NOMO-1 treated with DMSO at 0.1 percent for 48 hours (cell line): ENCODE data around the gene STK33.

Experiments used
- DNase-seq: peaks from one replicate; lab custom pipeline; 2025; ENCODE audit not compliant: unreplicated experiment; lab: John Stamatoyannopoulos, UW

The STK33 gene

DNA sequence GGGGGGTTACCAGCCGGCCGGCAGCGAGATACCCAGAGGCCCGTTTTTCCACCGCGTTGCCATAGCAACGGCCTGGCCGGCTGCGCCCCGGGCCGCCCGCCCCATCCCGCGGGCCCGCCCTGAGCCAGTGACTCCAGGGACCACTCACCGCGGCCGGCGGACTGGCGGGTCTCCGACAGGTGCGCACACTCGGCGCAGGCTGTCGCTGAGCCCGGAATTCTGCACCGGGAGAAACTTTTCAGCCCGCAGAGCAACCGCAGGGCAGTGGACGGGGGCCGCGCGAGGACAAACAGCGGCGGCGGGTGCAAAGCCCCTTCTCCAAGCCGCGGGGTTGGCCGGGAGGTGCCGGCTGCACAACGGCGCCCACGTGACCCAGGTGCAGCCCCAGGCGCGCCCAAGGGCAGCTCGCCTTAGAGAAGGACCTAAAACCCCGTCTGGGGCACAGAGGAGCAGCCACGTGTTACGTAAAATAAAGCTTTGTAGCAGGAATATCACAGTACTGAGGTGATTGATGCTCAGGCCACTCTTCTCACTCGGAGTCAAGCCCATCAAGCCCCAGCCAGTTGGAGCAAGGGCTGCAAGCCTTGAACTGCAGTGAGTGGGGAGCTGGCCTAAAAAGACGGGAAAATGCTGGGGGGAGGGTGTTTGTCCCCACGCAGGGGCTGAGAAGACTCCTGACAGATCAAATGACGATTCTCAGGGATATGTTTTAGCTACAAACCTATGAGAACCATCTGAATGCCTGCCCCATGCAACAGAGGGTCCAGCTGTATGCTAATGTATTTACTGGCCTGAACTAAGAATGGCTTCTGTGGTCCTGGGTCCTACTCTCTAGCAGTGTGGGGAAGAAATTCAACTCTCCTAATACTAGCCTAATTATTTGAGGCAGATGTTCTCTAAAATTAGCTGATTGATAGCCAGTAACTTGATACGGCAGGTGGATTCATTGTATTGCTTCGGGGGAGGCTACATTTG lies at the start of gene STK33:
Gene STK33 (minus strand): TSS at position 294 of the 975 bp plus-strand sequence. CDS start 119,323 bp downstream, outside the sequence.
- peak; percentile 42 for DNase-seq

DNA sequence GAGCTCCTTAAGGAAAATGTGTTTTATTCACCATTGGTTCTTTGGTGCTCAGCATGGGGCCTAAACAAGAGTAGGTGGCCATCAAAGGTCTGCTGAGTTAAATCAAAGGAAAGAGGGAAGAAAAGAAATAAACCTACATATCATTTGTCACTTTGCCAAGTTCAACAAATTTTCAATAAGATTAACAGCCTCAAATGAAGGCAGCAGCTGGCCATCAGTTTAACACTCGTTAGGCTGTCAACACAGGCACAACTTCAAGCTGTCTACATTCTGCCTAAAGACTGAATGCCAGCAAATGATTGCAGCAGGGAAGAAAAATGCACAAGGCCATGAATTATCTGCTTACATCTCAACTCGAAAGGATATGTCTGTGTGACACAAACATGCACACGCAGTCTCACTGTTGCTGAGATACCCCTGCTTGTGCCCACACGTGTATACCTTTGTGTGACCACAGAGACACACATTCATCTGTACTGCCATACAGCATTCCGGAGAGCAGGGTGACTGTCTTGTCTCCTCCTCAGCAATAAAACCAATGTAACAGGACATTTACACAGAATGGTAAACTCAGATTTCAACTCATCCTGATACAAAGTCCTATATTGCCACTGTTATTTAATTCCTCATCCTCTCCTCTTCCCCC lies 48.3 kb upstream of the STK33 start:
- no peak for DNase-seq

DNA sequence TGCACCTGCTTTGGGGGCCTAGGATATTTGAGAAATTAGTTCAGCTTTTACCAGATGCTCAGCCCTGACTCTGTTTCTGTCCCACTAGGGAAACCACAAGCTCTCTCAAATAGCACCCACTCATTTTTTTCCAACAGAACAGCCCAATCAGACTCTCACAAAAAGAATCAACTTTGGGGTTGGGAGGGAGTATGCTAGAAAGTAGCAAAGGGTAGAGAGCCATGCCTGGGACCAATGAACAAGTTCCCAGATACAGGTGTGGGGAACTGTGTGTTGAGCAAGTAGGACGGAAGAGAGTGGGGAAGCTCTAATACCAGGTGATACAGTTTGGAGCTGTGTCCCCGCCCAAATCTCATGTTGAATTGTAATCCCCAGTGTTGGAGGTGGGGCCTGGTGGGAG lies 47.3 kb upstream of the STK33 start:
- no peak for DNase-seq

DNA sequence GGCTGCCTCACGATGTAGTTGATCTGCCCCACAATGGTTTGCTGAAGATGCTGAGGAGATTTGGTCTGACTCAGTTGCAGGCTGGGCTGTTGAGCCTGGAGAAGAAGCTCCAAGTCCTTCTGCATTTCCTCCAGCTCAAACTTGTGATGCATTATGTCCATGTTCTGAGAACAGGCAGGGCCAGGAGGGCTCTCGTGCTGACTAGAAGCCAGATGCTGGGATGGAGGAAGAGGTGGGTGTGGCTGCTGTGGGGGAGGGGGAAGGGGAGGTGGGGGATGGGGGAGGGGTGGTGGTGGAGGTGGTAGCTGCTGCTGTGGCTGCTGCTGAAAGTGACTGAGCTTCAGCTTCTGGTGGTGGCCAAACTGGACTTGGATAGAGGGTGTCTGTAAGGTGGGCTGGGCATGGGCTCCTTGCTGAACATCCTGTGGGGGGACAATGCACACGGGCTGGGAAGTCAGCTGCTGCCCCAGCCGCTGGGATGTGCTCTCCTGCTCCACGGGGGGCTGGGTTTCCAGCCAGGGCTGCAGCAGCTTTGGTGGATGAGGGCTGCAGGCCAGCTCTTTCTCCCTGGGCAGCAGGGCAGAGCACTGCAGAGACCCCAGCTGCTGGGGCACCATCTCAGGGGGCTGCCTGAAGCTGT lies 46.4 kb upstream of the STK33 start:
- no peak for DNase-seq

DNA sequence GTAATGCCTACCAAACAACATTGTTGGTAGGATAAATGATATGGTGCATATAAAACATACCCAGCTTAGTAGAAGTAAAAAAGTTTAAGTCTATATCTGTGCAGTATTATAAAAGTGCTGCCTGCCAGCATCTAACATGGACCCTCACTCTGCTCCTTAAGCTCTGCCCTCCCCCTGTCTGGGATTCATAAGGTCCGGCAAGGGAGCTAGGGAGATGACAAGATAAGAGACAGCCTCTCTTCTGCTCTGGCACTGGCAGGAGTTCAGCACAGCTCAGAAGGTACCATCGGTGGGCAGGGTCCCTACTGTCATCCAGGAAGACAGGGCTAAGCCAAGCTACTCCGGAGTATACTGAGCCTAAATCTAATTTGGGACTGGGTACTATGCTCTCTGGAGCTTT lies 45.6 kb upstream of the STK33 start:
- no peak for DNase-seq

DNA sequence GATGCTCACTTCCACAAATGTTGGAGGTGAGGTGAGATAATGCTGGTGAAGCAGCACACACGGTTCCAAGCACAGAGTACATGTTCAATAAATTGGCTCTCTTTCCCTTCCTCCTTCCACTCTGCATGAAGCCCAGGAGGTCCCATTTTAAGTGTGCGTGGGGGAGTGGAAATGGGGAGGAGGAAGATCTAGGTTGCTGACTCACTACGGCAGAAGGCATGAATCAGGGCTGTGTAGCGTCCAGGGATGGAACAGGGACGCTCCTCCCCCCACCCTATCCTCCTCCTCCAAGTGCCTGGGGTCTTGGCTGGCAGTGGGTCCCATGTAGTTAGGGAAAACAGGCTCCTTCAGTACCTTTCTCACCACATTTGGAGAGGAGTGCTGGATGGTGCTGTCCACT lies 44.3 kb upstream of the STK33 start:
- no peak for DNase-seq

DNA sequence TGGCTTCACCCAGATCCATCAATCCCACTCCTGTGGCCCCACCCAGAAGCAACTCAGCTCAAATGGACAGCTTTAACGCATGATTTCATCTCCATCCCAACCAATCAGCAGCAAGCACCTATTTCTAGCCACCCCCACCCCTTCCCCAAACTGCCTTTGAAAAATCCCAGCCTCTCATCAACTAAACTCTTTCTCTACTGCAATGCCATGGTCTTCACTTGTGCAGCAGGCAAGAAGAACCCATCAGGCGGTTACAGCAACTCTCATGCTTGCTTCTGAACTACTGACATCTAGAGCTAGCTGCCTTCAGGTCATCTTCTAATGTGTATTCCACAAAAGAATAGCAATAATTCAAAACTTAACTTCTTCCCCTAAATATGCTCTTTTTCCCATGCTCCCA lies 42.1 kb upstream of the STK33 start:
- no peak for DNase-seq

DNA sequence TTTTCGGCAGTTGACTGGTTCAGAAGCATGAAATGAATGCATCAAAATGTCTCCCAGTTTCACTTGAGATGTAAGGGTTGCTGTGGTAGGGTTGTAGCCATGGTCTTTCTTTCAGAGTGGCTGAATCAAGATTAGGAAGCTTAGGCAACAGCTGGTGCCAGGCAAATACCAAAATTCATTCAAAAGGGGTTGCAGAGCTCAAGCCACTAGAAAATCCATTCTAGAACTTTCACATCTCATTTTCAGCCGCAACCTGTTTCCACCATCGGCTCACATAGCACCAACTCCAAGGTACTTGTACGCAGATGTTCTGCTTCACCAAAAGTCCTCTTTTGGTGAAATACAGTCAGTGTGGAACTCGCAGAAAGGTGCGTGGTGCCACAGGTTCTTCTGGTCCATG lies 40.5 kb upstream of the STK33 start:
- DNase-seq = no peak

DNA sequence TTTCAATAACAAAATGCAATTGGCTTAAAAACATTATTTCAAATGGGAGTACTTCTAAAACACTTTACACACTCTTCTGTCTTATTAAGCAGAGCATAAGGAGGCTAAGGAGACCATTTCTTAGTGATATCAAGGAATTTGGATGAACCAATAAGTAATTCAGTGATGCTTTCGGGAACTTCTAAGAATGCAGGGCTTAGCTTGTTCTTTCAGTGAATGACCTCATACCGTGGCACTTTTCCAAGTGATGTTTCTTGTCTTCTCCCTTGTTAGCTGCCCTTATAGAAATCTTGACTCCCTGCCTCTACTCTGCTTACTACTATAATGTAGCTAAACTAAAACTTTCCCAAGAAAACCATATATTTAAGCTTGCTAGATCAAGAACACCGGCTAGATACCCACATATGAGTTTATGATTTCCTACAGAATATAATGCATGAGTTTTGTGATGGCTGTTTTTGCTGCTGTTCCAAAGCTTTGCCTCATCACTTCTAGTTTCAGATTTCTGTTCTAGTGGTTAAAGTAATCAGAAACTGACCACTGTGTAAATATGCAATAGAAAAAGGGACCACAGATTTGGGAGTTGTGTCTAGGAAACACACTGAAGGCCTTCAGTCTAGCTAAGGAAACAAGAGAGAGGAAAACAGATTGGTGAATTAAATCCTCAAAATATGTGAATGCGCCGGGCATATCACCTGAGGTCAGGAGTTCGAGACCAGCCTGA lies 37.5 kb upstream of the STK33 start:
- DNase-seq = no peak

DNA sequence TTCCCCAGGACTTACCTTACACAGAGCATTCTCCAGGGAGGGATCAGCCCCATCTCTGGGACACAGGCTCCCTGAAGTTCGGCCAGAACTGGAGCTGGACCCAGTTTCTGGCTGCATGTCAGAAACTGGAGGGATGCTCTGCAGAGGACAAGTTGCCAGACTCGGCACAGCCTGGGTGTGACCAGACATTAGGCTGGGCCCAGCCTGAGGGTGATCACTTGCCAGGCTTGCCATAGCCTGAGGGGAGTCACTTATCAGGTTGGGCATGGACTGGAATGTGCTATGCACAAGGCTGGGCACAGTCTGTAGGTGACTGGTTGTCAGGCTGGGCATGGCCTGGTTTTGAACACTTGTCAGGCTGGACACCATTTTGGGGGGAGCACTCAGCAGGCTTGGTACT lies 30.7 kb upstream of the STK33 start:
- DNase-seq = no peak

DNA sequence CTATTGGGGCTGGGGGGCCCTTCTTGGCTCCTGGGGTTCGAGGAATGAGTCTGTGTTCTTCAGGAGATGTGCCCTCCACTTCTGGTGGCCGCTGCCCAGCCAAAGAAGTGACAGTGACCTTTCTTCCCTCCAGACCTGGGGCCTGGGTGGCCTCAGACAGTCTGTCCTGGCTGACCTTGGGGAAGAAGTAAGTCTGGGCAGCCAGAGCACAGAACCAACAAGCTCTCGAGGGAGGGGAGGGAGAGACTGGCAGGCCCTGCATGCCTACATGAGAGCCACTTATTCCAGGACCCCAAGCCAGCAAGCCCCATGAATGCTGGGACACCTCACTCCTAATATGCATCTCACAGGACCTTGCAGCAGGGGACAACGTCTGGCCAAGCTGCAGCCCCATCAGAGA lies 27.1 kb upstream of the STK33 start:
- no peak for DNase-seq

DNA sequence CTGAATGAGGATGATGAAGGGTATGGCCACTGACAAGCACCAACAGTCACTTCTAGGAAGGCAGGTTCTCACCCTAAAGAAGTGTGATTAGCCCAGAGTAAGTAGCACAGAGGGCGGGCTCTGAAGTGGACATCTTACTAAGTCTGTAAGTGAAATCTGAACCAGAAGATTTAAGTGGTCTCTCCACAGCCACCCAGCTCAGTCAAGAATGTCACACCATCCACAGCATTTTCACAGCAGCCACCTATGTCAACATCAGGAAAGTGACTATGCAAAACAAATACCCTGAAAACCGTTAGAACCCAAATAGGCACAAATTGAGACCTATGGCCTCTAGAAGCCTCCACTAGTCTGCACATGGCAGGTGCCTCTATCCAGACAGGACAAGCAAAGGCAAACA lies 23.0 kb upstream of the STK33 start:
- DNase-seq = no peak

DNA sequence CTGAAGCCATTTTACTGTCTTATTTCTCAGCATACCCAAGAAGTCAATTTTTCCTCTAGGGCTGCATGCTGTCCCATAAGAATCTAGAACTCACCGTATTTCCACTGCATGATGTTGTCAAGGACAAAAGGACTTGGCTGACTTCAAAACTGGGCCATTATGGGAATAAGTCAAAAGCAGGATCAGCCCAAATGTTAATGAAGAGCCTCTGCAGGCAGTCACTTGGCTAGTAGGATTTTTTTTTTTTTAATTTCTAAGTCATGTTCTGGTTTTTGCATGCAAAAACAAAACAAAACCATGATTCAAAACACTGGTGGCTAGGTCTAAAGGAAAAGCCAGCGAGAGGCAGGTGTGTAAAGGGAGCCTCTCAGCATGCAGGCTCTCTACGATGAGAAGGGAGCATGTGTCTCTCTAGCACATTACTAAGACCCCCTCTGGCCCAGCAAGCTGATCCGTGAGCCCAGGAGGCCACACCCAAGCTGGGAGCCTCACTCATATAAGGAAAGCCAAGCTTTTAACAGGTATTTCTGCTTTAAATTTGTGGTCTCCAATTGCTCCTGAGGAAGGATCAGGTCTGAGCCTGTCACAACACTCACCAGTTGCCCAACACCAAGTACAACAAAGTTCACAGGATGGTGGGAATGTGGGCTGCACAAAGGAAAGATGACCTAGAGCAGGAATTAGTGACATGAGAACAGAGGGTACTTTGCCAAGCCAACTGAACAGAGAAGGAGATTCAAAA lies 21.4 kb upstream of the STK33 start:
- DNase-seq = no peak

DNA sequence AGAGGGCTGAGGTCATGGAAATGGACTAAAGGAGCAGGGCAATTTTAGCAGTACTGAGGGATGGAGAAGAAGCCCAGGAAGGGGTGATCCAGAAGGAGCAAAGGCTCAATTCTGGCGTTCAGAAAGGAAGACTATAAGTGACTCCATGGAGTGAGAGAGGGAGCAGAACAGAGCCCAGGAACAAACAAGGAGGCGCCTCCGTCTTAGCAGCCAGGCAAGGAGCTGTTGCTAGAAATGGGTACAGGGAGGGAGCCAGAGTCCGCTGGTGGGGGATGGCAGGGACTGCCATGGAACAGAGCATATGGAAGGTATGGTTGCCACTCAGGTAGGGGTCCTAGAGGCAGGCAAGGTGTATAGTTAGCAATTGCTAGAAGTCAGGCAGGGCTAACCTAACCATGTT lies 20.5 kb upstream of the STK33 start:
- DNase-seq = no peak

DNA sequence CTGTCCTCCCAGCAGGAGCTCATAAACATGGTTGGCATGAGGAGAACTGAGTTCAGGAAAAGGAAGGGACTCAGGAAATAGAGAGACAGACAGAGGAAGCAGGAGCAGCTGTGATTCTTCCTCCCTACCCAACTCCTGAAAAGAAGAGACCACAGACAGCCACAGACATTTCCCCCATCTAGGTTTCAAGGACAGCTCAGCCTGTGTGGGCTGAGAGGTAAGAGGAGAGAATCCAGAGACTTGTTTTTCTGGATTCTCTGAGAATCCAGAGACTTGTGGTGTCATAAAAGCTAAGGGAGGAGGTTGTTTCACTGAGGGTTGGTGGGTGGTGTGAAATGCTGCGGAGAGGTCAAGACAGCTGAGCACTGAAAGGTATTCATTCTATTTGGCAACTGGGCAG lies 19.0 kb upstream of the STK33 start:
- no peak for DNase-seq

DNA sequence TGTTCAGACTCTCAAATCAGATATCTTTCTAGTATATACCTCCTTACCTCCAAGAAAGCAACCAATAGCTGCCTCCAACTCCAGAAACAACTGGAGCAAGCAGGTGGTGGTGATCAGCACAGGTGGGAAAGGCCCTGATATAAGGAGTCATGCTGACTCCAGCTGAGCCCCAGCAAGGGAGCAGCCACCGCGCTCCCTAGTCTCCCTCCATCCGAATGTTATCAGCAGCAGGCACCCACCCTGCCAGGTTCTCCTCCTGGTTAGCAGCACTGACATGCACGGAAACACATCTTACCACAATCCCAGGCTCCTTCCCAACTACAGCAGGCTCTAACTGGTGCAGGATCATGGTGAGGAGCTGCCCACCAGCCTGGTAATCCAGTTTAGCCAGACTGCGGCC lies 18.5 kb upstream of the STK33 start:
- no peak for DNase-seq

DNA sequence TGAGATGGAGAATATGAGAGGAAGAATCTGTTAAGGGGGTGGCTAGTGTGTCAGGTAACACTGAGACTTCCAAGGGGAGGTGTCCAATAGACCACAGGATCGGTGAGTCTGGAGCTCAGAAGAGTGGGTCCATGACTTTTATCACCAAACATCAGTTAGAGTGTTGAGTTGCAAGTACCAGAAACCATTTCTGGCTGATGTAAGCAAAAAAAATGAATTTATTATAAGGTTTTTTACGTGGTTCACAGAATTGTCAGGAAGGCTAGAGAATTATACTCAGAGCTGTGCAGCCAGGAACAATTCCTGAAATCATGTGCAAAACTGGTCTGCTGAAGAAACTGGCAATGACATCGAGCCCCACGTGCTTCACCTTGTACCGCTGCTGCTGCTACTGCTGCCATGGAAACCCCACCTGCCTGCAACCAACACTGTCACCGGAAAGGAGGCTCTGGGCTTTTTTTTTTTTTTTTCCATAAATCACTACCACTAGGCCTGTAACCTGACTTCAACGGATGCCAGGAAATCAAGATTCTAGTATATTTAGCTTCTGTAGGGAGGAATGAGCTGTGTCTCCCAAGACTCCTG lies 16.6 kb upstream of the STK33 start:
- no peak for DNase-seq

DNA sequence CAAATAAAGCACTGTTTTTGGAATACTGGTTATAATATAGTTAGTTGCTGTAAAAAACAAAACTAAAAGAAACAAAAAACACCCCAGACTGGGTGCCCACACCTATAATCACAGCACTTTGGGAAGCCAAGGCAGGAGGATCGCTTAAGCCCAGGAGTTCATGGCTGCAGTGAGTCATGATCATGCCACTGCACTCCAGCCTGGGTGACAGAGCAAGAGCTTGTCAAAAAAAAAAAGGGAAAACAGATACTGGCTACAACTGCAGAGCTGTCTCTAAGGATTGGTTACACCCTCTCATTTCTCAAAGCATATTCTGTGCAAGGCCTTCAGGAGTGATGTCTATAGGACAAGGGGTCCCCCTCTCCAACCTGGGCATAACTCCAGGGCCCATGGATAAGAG lies 14.6 kb upstream of the STK33 start:
- DNase-seq = no peak

DNA sequence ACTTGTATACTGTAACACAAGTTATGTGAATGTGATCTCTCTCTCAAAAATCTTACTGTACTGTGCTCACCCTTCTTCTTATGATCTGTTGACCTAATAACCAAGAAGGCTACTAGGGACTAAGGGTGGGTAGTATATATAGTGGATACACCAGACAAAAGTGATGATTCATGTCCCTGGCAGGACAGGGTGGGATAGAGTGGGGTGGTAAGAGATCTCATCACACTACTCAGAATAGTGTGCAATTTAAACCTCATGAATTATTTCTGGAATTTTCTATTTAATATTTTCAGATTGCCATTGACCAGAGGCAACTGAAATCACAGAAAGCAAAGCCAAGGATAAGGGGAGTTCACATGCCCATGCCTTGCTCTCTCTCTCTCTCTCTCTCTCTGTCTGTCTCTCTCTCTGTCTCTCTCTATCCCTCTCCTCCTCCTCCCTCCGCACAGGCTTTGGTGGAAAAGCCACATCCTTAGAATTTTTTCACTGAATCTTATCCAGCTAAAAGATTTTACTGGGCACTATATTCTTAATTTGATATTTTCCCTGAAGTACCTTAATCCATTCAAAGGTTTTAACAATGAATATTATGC lies 12.0 kb upstream of the STK33 start:
- DNase-seq = no peak
